Renal pelvis (tissue), 4 donors: Measurements from ENCODE around the gene ITM2B. TPM values are rescaled to one million over a fixed set of nuclear protein-coding genes. Genes with fewer than 3 reads are reported as not detected.
"Not testable (repeated sequence)": the region's sequence is repeated elsewhere in the genome, so short reads cannot be mapped to it uniquely, and the experiment has no call there.

ENCODE experiments used
- DNase-seq: peaks from one replicate; pipeline ENCODE4 v3.0.0-alpha.2; 2013
- polyA plus RNA-seq, 3 donors: library from polyadenylated mRNA; unstranded; fragments of 120-200 nt; gene quantifications; one replicate each; pipeline ENCODE4 v1.2.1, GENCODE V29; 2013; ENCODE audit not compliant: insufficient read length in 3 of 3

Gene ITM2B
- polyA plus RNA-seq, 3 donors, result 1,188 to 1,319 (median 1,245) TPM

DNA sequence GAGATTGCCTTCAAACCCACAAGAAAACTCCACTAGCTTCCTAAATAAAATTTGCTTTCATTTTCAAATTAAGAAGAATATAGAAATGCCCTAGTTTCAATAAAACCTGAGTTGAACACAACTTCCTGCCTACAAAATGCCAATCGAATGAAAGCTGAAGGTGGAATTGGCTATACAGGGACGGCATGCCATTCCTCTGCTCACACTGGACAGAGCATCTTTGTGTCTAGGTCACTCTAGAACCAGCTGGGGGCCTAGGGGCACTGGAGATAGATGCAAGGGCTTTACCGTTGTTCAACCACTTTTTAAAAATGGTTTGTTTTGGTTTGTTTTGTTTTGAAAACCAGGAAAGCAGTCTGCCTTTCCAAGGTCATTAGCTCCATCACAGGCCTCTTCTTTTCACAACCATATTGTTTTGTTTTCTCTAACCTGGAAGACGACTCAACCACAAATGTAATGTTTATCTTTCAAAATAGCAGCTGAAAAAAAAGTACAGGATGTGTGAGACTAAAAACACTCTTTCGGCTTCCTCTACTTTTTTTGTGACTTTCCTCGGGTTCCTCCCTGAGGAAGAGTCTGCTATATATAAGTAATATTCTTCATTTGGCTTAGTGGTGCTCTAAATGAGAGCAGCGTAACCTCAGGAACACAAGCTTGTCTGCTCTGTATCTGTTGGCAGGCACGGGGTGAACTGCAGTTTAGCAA lies 11.9 kb upstream of the ITM2B start:
- no peak for DNase-seq

DNA sequence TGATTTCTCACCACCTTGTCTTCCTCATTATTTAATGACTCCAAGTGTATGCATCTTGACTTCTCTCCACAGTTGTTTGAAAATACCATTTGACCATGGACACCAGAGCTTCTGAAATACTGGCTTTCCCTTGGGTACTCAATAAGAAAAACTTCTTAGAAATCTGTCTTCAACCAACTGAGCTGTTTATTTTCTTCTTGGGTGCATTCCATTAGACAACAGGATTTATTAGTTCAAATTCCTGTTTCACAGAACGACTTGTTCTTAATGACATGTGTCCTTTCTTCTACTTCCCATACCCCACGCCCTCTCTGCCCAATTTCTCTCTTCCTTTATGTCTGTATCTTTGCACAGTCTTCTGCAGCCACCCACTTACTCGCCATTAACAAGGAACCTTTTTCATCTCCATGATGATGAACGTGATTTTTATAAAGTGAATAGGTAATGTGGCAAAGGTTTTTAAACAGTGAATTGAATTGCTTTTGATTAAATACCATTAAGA lies 11.3 kb upstream of the ITM2B start:
- no peak for DNase-seq

DNA sequence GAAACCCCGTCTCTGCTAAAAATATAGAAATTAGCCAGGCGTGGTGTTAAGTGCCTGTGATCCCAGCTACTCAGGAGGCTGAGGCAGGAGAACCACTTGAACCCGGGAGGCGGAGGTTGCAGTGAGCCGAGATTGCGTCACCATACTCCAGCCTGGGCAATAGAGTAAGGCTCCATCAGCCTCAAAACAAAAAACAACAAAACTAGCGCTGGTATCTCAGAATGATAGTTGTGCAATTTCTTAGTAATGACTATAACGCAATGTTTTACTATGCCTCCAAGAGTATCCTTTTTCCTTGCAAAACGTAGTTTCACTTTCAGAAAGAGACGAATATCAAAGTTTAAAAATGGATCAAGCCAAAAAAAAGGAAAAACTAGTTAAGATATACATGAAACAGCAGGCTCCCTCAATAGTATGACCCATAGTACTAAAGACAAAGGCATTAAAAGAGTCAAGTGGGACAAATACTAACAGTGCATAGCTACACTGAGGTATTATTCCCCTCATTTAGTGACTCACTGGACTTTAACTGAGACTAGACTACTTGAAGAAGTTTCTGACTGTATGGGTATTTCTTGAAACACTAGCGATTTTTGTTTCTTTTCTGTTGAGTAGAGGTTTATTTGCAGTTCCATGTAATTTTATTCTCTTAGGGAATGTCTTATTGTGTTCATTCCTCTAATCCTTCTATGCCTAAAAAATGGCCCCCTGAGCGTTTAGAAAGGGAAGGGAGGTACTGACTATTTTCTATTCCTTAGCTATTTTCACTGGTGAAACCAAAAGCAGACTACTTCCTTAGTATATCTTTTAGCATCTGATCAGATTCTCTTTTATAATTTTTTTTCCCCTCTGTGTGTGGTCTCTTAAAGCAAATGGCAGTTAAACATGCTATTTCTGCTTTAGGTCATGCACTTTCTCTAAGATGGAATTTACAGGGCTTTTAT lies 10.4 kb upstream of the ITM2B start:
- DNase-seq, result no peak

DNA sequence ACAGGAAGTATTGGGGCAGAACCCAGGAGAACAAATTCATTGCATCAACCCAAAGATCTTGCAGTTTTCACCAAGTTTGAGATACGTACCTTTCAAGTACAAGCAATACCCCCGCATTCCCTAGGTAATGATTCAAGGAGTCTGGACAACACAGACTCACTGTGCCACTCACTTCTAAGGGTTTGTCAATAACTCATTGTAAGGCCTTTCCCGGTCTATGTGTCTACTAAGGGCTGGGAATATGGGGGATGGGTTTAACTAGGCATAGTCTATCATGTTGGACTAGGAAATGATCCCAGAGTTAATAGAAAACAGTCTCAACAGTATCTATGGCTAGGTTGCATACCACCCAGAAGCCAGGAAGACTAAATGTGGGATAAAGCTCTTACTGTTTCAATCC lies 8.3 kb upstream of the ITM2B start:
- no peak for DNase-seq

DNA sequence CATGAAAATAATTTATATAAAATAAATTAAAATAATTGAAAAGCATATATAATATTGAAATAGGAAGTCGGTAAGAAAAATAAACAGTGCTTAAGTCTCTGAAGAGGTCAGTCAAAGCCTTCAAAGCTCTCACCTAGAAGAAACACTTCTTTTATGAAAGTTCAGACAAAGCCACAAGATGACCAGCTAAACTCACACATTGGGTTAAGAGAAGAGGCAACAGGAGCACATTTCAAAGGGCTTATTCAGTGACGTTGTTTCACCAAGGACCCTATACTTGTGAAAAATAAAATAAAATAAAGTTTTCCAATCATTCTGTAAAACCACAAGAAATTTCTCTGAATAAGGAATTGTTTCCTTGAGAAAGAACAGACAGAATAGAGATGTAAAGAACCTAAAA lies 2.5 kb upstream of the ITM2B start:
- no peak for DNase-seq

DNA sequence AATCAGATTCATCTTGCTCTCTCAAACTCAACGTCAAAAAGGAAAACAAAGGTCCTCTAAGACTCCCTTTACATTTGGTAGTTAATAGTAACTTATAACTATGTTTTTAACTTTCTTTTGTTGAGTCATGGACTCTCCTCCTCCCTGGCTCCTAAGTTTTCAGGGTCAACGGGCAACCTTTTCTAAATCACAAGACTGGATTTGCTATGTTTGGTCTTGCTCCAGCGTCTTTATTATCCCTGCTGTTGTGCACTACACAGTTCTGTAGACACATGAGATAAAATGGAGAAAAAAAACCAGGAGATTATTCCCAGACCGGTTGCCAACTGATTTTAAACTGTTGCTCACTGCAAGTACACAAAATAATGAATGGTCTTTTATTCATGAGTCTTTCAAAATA lies 1.9 kb upstream of the ITM2B start:
- DNase-seq, result peak; percentile 69

DNA sequence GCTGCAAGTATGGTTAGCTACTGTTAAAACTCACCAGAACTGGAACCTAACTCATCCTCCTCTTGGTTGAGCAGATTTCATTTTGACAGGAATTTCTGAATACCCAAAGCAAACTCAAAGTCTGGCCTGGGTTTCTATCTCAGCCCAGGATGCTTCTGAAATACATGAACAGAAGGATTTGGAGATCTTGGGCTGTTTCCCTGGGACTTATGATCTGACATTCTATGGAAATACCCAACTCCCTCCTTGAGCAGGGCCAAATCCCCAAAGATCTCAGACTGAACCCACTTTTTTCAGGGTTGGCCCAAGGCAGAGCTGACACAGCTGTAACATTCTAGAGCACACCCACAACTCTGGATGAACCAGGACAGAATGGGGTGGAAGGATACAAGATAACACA lies 1.1 kb upstream of the ITM2B start:
- no peak for DNase-seq

DNA sequence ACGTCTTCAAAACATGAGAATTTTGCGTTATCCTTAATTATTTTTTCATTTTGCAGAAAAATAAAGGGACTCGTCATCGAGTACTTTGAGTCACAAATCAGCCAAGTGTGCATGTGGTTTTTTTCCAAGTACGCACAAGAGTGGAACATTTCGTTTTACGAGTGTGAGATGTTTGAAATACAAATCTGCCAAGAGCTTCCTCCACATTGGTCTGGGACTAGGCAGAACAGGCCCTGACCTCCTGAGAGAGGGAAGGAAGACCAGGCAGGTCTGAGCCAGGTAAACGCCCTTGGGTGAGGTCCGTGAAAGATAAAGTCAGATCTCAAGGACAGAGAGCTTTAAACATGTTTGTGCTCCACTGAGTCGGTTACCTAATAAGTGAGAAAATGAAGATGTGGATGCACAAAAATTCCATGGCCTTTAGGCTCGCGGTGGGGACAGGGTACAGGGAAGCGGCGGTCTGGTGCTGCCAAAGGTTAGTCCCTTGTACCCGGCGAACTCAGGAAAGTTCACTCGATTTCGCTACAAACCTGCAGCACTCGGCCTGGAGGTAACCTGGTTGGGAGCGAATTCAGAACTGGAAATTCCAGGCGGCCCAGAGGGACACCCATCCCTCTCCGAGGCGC lies 473 bp upstream of the ITM2B start:
- no peak for DNase-seq

DNA sequence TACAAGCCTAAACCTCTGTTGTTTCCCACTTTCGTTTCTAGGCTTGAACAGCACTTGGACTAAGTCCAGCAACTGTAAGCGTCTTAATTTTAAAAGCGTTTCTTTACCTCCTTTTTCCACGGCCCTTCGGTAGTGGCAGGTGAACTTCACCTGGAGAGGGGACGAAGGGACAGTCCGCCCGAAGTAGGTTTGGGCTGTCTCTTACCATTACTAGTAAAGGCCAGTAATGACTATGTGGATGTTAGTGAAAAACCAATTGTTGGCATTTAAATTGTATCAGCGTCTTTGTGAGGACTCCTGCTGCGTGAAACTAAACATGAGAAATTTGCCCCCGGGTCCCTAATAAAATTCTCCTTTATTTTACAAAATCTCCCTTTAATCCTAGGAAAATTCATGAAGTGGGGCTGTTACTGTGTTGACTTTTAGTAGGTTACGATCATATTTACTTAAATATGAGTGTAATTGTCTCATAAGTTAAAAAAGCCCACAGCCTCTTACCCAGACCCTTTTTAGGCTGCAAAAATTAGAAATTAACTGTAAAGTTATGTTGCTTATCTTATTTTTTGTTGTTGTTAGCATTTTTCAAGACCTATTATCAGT lies 983 bp downstream of the ITM2B start:
- no peak for DNase-seq

DNA sequence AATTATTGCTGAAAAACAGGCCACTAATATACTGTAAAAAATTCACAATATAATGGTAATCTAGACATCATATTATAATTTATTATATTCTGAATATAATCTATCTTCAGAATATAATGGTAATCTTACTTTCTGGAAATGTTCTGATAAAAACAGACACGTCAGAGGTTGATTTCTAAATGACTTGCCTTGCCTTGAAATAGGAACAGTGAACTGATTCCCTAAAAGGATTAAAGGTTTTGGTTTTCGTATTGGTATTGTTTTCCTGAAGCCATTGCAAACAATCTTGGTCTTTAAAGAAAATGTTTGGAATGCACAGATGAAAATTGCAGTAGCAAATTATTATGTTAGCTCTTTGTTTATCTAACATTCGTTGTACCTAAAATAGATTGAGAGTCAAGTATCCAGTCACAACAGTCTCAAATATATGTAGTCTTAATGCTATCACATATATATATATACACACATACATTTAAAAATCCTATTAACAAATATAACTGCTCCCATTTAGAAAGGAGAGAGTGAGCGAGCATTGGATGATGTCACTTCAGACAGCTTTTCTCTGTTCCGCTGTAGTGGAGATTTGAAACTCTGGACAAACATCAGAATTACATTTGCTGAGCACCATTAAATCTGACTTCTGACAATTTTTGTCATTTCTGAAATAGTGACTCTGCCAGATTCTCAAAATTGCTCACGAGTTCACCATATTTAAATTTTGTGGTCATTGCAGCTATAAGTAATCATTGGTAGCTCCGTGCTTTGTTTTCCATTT lies 1.7 kb downstream of the ITM2B start:
- DNase-seq, result no peak

DNA sequence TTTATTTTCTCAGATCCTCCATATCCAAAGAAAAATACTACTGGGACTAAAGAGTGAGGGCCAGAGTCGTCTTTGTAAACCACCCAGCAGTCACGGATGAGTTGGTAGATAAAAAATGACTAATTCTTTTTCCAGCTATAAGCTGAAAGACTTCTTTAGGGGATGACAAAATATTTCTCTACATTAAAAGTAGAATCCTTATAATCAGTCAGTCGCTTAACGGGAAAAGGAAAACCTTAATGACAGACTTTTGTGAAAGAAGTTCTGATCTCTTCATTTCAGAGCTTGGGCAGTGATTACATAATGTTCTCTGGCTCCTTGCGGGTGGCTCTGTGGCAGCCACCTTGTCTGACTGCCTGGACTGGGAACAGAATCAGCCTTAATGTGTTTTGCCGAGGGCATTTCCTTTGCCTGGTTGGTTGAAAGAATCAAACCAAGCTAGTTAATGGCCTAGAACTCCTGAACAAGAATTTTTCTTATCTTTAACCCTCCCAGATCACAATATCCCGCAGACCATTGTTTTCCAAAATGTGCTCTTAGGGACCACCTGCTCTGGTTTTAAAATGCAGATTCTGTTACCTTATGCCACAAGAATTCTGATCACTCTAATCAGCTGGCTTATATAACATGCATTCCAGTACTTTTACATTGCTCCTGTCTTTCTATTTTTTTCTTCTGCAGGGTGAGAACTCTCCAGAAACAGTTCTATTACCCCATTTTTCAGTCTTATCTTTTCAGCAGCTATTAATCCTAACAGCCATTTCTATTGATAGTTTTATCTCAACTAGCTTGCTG lies 2.5 kb downstream of the ITM2B start:
- peak; percentile 73 for DNase-seq

DNA sequence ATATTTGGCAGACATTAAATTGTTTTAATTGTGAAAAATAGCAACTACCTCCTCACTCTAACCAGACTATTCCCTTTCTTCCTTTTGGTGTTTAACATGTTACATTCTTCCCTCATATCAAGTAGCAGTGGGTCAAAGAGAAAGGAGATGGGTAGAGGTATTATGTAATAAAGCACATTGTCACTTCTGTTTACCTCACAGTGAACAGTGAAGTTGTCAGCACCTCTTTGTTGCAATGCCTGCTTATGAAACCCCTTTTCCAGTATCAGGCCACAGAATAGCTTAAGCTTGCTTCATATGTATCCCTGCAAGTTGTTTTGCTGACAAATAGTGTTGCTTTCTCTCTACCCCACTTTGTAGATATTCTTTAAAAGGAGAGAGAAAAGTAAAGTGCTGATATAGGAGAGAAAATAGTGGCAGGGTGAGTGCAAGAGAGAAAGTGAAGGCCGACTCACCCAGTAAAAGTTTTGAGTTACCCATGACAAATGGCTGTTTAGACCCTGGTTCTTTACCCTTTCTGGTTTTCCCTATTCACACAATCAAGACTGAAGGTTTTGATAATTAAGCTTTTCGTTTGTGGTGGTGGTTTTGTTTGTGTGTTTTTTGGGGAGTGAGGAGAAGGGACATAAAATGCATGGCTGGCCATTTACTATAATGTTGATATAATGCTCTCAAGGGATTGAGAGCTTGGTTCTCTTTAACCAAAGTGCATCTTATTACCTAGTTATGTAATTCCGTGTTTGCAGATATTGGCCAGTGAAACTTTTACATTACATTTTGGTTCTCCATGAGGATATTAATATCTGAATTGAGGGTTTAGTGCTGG lies 3.7 kb downstream of the ITM2B start:
- no peak for DNase-seq

DNA sequence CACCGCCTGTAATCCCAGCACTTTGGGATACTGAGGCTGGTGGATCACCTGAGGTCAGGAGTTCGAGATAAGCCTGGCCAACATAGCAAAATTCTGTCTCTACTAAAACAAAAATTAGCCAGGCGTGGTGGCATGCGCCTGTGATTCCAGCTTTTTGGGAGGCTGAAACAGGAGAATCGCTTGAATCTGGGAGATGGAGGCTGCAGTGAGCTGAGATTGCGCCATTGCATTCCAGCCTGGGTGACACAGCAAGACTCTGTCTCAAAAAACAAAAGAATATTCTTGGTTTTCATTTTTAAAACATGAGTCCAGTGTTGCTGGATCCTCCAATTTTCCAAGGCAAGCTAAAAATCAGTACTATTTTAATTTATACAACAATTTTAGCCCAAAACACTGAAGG lies 6.4 kb downstream of the ITM2B start:
- not testable (repeated sequence) for DNase-seq

DNA sequence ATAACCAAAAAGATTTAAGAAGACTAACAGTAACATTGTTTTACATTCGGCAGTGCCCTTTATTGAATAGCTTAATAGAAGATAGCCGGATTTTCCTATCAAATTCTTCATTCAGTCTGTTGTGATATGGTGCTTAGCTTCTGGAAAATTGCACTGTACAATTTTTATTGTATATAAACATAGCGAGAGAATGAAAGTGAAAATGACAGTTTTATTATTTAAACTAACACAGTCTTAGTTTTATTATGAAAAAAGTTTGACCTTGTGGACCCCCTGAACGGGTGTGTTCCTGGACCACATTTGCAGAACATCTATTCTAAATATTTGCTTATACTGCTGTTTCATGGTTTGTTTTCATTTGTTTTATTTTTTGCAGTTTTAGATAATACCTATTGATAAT lies 8.6 kb downstream of the ITM2B start:
- DNase-seq, result no peak

DNA sequence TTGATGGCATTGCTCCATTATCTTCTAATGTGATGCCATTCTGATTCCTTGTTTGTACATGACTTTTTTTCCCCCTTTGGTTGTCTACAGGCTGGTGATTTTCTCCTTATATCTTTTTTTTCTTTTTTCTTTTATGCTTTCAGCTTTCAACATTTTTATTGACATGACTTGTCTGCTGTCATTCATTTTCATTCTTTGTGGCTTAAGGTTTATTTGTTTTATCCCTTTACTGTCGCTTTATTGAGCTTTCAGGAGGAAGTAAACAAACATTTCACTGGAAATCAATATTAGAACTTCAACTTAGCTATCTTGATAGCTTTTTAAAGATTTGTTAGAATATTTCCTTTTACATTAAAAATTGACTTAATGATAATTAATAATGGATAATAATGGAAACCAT lies 9.7 kb downstream of the ITM2B start:
- no peak for DNase-seq

DNA sequence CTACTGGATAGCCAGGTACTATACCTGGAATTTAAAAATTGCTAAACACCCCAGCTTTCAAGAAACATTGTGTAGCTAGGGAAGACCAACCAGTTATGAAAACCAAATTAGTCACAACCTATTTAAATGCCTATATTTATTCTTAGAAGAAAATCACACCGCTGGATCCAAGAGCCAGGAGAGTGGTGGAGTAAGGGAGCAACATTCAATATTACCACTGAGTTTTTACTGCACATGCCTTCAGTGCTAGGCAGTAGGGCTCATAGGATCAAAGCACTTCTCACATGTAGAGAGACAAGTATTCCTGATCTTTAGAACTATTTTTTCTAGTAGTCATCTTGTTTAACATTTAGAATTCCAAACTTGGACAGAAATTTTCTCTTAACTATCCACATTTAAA lies 11.2 kb downstream of the ITM2B start:
- no peak for DNase-seq

DNA sequence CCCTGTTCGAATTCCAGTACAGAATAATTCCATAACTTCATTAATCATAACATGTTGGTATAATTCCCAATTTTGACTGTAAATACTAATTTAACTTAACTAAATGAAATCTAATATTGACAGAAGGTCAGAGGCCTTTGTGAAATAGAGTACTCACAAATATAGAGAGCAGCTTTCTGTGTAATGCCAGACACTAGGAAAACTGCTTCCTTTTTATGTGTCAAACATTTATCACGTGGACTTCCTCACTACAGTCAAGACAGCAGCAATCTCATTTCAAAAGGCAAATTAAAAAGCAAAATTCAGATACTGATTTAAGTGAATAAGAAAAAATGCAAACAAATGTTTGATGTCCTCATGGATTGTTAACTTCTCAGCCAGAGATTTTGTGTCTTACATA lies 13.1 kb downstream of the ITM2B start:
- DNase-seq, result no peak

DNA sequence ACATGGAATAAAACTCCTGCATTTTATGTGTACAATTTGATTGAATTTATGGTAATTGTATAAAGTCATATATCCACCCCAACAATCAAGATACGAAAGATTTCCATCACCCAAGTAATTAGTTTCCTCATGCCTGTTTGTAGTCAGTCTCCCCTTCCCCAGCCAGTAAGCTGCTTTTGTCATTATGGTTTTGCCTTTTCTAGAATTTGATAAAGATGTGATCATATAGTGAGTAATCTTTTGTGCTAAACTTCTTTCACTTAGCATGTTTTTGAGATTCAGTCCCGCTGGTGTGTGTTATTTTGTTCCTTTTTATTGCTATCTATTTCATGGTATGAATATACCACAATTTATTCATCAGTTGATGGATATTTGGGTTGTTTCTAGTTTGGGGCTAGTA lies 16.0 kb downstream of the ITM2B start:
- no peak for DNase-seq

DNA sequence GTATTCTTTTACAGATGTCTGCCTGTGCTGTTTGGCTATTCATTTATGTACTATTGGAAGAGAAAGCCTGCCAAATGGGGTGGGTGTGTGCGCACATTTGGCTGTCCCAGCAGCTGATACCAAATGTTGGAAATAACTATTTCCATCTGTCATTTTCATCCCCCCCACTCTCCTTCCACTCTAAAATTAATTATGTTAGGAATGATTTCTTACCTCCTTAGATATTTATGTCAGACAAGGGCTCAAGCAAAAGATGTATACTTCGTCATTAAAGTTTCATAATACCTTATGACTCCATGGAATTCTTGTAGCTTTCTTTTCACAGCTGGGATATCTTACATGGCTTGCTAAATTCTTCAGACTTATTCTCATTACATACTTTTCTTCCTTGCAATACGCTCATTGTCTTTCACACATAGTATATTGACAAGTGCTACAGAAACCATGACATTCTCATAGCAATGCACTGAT lies 18.6 kb downstream of the ITM2B start:
- DNase-seq, result no peak

DNA sequence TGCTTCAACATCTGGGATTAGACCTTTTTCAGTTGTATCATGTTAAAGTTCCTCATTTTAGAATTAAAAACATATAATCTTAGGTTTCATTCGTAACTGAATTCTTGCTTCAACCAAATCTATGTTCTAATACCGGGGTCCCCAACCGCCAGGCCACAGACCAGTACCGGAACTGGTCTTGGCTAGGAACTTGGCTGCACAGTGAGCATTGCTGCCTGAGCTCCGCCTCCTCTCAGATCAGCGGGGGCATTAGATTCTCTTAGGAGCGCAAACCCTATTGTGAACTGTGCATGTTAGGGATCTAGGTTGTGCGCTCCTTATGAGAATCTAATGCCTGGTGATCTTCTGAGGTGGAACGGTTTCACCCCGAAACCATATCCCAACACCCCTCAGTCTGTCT lies 19.2 kb downstream of the ITM2B start:
- no peak for DNase-seq
